GM19452 (cell line): ENCODE measurements around the gene MRPL23.
"Not testable (repeated sequence)": the region's sequence is repeated elsewhere in the genome, so short reads cannot be mapped to it uniquely, and the experiment has no call there.

ENCODE experiments used
- ATAC-seq: cut with Tn5 transposase; IDR thresholded peaks from one replicate; pipeline ENCODE4 v1.9.1; 2021; ENCODE audit not compliant: unreplicated experiment

MRPL23 gene

GRCh38 chr11:1932681-1933080, 14.5 kb upstream of the MRPL23 start:
- ATAC-seq: no peak

GRCh38 chr11:1933416-1934334, 13.5 kb upstream of the MRPL23 start:
- ATAC-seq: no peak

GRCh38 chr11:1934335-1935155, 12.6 kb upstream of the MRPL23 start:
- ATAC-seq: no peak

GRCh38 chr11:1935156-1936071, 11.7 kb upstream of the MRPL23 start:
- ATAC-seq: no peak

GRCh38 chr11:1936072-1936780, 10.9 kb upstream of the MRPL23 start:
- no peak for ATAC-seq

GRCh38 chr11:1936781-1937615, 10.1 kb upstream of the MRPL23 start:
- ATAC-seq: no peak

GRCh38 chr11:1937616-1938342, 9.4 kb upstream of the MRPL23 start:
- no peak for ATAC-seq

- no peak for ATAC-seq
Observed at GRCh38 chr11:1938343-1939005, 8.7 kb upstream of the MRPL23 start.

- ATAC-seq: no peak
Observed at GRCh38 chr11:1939006-1939625, 8.0 kb upstream of the MRPL23 start.

- not testable (repeated sequence) for ATAC-seq
Observed at GRCh38 chr11:1939788-1940187, 7.3 kb upstream of the MRPL23 start.

GRCh38 chr11:1942558-1943260, 4.4 kb upstream of the MRPL23 start:
- ATAC-seq: no peak

GRCh38 chr11:1943576-1943975, 3.6 kb upstream of the MRPL23 start:
- ATAC-seq: no peak

GRCh38 chr11:1943977-1944376, 3.2 kb upstream of the MRPL23 start:
- ATAC-seq: no peak

GRCh38 chr11:1947592-1948237, 583 bp downstream of the MRPL23 start:
- ATAC-seq: no peak

GRCh38 chr11:1948389-1948788, 1.3 kb downstream of the MRPL23 start:
- ATAC-seq: no peak

GRCh38 chr11:1949302-1949701, 2.2 kb downstream of the MRPL23 start:
- ATAC-seq: no peak

- ATAC-seq: no peak
Observed at GRCh38 chr11:1949922-1950321, 2.8 kb downstream of the MRPL23 start.
